Endothelial cell of hepatic sinusoid (primary cell): ENCODE measurements around the gene TPI1.
"Not testable (repeated sequence)": the region's sequence is repeated elsewhere in the genome, so short reads cannot be mapped to it uniquely, and the experiment has no call there.

ENCODE experiments used
- in situ Hi-C: cut with HindIII; loops from 2 replicates; pipeline ENCODE4 v1.10.0; 2017; ENCODE audit warnings: low sequenced_read_pairs

Gene TPI1

DNA sequence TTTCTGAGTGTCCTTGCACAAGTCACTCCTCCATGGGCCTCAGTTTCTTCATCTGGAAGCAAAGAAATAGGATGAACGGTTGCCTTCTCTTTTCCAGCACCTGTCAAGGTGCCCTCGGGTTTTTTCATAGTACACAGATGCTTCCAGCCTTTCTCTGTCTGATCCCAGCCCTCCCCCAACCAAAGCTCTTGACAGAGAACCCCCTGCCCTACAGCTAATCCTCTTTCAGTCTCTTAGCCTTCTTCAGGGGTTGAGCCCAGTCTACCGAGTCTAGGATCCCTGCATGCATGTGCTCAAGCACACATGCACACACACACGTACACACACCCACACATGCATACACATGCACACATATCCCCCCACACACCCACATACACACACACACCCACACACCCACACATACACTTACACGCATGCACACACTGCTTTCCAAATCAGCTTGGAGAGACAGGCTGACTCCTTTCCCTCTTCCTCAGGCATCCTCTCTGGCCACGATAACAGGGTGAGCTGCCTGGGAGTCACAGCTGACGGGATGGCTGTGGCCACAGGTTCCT is 20.9 kb upstream of the TPI1 start:
- in situ Hi-C loops, result no loop called here

DNA sequence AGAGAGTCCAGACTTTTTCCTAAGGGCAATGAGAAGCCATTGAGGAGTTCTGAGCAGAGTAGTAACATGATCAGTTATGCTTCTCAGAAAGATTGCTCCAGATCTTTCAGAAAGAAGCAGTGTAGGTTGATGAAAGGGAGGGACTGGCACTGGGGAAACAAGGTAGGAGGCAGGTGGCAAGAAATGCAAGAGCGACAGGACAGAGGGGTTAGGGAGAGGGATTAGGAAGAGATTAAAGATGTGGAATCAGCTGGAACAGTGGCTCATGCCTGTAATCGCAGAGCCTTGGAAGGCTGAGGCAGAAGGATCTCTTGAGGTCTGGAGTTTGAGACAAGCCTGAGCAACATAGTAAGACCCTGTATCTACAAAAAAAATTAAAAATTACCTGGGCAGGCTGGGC is 19.7 kb upstream of the TPI1 start:
- in situ Hi-C loops, result no loop called here

DNA sequence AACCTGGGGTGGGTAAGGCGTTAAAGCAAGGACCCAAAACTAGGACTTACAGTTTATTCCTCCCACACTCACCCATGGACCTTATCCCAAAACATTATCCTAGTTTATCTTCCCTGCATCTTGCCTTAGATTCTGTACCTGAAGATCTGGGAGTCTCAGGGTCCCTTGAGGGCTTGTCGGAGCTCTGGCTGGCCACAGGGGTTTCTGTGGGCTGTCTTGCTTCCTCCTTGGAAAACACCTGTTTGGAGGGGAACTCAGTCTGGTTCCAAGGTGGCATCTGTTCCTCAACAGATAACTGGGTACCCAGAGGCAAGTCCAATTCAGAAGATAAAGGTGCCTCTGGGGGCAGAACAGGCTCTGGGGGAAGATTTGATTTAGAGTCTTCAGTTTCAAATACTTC is 17.9 kb upstream of the TPI1 start:
- in situ Hi-C loops, result no loop called here

DNA sequence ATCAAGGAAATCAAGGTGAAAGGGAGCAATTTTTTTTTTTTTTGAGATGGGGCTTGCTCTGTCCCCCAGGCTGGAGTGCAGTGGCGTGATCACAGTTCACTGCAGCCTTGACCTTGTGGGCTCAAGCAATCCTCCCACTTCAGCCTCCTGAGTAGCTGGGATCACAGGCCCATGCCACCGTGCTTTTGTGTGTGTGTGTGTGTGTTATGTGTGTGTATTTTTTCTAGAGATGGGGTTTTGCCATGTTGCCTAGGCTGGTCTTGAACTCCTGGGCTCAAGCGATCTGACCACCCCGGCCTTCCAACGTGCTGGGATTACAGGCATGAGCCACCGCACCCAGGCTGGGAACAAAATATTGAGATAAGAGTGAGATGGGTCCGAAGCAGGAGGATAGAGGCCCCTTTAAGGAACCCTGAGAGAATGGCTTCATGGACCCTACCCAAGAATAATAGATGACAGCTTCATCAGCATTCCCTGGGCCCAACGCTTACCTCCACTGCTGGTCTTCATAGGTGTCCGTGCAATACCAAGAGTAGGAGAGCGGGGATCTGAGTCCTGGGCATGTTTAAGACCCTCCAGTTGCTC is 17.3 kb upstream of the TPI1 start:
- in situ Hi-C loops, result no loop called here

DNA sequence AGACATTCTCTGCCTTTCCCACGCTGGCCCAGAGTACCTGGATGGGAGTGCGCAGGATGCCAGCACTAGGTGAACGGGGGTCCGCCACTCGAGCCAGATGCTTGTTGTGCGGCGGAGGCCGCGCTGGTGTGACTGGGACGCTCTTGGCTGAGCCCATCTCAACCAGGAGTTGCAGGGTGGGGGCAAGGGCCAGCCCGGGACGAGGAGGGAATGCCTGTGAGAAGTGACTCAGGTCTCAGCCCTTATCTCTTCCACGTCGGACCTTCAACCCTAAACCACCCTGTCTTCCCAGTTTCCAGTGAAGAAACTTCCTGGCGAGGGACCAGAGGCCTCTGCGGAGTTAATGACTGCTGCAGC is 16.6 kb upstream of the TPI1 start:
- in situ Hi-C loops, result no loop called here

DNA sequence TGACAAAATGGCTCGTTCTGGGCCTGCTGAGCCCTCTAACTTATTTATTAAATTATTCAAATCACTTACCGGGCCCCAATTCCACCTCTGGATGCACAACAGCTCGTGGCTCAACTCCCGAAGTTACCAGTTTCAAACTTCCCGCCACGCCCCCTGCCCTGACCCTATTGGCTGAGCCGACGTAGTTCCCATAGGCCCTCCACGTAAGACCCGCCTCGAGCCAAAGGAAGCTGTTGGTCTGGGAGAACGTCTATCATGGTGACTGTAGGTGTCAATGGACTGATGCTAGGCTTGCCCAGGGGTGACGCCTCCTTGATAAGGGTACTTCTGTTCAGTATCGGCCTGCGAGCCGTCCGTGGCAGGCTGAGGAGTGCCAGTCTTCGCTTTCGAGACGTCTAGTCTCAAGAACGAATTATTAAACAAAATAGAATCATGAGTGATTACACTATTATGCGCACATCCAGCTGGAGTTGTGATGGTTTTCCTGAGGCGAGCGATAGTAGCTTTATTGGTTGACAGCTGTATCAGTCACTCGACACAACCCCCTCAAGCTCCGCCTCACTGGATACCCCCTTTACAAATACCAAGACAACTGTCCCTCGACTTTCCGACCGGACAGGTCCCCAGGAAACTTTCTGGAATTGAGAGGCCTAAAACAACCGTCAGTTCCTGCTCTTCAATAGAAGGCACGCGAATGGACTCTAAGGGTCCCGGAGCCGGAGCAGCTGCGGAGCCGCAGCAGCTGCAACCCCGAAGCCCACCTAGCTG is 16.0 kb upstream of the TPI1 start, which contains the start of gene CDCA3:
TSS of gene CDCA3 (minus strand) at position 134 of the 768 bp plus-strand sequence. CDS start 334 bp downstream, outside the sequence.
- in situ Hi-C loops, result no loop called here

DNA sequence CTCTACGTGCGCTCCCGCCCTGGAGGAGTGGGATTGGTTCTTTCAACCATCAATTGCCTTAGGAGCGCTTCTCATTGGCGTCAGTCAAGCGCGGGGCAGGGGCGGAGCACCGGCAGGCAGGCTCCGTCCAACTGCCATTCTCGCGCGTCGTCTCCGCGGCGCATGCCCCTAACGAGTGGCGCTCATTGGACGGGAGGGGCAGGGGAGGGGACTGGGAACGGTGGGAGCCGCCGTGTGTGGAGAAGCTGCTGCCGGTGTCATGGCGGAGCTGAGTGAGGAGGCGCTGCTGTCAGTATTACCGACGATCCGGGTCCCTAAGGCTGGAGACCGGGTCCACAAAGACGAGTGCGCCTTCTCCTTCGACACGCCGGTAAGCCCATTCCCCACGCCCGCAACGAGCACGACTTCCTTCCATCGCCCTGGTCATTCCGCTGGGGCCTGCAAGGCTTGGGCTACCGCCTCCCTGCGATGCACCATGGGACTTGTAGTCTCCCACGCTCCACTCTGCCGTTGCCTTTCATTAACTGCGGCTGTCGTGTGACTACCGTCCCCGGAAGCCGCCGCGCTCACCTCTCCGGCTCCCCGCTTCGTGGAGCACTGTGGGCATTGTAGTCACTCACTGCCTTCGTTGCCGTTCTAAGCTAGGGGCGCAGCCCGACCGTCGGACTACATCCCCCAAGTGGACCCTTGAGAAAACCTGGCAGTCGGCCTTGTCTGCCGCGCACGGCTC is 15.2 kb upstream of the TPI1 start, which contains the start of gene USP5:
TSS of gene USP5 (plus strand) at position 230 of the 730 bp plus-strand sequence. CDS start at position 260, 30 bp downstream.
- in situ Hi-C loops, result no loop called here

DNA sequence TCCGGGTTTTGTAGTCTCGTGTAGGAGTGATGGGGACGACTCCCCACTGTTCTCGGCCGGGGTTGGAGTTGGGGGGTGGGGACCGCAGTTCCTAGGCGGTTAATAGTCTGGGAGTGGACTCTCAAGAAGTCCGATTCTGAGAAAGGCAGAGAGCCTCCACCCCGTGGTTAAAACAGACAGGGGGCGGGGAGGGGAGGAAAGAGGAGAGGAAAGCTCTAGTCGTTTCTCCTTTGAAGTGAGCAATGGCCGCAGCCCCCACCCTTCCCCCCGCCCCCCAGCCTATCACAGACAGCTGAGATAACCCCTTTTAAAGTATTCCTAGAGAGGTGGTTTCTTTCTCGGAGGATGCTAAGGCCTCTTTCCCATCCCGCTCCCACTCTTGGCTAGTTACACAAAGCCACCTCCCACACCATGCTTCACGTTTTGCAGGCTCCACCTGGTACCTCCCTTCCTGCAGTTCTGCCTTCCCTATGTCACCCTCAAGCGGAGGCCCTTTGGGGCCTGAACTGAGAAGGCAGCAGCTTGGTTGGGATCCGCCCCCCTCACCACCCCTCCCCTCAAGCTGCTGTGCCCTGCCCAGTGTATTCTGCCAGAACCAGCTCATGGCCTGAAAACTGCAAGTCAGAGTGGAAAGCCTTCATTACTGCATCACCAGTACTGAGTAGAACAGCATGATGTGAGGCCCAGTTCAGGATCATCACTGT is 14.5 kb upstream of the TPI1 start:
- in situ Hi-C loops, result no loop called here

DNA sequence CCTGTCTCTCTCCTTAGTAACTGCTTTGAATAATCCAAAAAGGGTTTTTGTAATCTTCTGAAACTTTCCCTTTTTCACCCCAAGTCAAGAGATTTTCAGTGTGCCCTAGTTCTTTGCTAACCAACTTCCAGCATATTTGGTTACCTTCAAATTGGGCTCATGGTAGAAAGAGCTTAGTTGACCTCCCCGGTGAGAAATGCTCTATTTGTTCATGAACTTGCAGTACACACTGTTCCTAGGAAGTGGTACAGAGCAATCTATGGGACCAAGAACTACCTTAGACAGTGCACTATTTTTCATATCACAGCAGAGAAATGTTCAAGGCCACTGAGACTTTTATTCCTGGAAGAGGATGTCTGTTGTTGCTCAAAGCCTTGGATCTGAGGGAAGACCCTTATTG is 13.7 kb upstream of the TPI1 start:
- in situ Hi-C loops, result no loop called here

DNA sequence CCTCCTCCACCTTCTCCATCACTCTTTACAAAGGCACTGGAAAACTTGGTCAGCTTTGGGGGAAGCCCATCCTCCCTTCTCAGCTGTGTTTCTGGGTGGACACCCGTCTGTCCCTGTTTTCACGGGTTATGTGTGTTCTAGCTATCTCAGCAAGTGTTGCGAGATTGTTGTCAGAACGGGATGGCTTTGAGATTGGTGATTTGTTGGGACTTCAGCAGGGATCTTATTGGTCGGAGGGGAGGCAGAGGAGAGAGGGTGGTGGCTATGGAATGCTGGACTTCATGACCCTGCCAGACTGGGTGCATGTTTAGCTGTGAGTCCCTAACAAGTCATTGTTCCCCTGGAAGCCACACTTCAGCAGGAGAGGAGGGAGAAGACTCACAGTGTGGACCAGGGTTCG is 13.3 kb upstream of the TPI1 start:
- in situ Hi-C loops, result no loop called here

DNA sequence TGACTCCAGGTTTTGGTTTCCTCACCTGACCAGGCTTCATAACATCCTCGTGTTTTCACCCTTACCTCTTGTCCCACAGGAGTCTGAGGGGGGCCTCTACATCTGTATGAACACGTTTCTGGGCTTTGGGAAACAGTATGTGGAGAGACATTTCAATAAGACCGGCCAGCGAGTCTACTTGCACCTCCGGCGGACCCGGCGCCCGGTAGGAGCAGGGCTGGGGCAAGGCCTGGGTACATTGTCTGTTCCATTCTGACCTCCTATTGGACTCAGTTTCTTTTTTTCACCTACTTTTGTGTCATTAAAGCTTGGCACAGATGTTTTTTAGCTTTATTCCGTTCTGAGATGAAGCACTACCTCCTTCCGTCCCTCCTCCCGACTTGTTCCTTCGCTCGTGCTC is 12.0 kb upstream of the TPI1 start:
- in situ Hi-C loops, result no loop called here

DNA sequence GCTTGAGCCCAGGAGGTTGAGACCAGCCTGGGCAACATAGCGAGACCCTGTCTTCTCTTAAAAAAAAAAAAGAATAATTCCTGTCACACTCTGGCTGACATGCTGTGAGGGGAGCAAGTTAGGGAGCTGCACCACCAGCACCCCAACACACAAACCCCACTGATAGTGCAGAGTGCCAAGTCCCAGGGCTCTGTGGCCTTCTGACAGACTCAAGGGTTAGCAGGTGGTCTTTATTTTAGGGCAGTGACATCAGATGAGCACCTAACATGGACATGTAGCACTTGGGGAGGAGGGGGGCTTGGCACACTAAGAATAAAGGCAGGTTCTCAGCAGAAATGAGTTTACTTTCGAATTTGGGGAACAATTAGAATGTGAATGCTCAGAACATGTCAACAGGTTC is 8.5 kb upstream of the TPI1 start:
- in situ Hi-C loops, result no loop called here

DNA sequence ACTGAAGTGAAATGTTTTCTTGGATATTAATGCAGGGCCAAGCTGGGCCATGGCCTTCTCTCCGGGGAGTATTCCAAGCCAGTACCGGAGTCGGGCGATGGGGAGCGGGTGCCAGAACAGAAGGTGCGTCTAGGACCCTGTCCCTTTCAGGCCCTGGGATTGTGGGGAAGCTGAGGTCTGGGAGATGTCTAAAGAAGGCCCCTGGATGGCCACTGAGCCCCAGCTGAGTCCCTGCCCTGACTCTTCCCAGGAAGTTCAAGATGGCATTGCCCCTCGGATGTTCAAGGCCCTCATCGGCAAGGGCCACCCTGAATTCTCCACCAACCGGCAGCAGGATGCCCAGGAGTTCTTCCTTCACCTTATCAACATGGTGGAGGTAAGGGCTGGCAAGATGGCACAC is 7.2 kb upstream of the TPI1 start:
- in situ Hi-C loops, result no loop called here

DNA sequence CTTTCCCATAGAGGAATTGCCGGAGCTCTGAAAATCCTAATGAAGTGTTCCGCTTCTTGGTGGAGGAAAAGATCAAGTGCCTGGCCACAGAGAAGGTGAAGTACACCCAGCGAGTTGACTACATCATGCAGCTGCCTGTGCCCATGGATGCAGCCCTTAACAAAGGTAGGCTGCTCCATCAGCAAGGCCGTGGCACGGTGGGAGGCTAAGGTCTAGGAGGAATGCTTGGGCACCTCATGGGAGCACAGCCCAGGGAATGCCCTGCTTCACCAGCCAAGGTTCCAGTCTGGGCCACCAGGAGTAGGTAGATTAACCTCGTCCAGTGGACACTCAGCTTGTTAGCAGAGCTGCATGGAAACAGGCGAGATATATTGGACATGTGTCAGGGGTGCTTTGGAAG is 6.4 kb upstream of the TPI1 start:
- in situ Hi-C loops, result no loop called here

DNA sequence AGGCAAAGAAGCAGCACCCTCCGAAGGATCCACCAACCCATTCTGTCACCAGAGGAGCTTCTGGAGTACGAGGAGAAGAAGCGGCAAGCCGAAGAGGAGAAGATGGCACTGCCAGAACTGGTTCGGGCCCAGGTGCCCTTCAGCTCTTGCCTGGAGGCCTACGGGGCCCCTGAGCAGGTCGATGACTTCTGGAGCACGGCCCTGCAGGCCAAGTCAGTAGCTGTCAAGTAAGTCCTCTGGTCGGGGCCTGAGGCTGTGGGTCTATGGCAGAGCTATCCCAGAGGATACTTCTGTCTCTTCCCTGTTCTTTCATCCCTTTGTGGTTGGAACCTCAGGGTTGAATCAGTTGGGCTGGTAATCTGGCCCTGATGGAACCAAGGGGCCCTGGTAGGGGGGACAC is 5.9 kb upstream of the TPI1 start:
- in situ Hi-C loops, result no loop called here

DNA sequence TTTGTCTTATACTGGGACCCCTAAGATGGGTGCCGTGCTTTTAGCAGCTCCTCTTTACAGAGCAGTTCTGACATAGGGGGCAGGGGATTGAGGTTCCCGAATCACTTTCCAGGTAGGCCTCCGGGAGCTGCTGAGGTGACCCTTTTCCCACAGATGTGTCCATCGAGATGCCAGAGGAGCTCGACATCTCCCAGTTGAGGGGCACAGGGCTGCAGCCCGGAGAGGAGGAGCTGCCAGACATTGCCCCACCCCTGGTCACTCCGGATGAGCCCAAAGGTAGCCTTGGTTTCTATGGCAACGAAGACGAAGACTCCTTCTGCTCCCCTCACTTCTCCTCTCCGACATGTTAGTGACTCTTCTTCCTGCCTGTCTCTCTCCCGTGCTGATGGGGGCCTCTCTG is 4.3 kb upstream of the TPI1 start:
- in situ Hi-C loops, result no loop called here

DNA sequence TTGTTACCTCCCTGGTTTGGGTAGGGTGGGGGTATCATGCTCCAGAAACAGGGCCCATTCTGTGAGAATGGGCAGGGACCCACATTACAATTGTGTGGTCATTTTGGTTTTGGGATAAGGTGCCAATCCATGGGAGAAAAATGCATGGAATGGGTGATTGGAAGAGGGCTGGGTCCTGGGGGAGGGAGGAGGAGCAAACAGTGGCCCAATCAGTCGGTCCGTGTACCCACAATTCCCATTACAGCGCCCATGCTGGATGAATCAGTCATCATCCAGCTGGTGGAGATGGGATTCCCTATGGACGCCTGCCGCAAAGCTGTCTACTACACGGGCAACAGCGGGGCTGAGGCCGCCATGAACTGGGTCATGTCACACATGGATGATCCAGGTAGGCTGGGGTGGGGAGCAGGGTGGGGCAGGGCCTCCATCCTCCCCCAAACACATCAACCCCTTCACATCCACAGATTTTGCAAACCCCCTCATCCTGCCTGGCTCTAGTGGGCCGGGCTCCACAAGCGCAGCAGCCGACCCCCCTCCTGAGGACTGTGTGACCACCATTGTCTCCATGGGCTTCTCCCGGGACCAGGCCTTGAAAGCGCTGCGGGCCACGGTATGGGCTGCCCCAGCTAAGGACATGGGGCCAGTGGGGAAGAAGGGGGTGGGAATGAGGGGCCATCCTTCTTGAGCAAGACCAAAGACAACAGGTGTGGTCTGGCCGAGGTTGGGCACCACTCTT is 3.6 kb upstream of the TPI1 start:
- in situ Hi-C loops, result no loop called here

DNA sequence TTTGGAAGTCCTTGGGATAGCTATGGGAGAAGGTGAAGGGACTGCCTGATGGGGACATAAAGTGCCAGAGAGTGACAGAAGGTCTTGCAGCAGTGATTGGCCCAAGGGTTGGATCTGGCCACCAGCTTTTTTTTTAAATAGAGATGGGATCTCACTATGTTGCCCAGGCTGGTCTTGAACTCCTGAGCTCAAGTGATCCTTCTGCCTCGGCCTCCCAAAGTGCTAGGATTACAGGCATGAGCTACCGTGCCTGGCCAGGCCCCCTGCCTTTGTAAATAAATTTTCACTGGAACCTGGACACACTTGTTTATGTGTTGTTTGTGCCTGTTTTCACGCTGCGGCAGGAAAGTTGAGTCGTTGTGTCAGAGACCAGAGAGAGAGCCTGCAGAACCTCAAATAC is 2.0 kb upstream of the TPI1 start:
- in situ Hi-C loops, result not testable (repeated sequence)

DNA sequence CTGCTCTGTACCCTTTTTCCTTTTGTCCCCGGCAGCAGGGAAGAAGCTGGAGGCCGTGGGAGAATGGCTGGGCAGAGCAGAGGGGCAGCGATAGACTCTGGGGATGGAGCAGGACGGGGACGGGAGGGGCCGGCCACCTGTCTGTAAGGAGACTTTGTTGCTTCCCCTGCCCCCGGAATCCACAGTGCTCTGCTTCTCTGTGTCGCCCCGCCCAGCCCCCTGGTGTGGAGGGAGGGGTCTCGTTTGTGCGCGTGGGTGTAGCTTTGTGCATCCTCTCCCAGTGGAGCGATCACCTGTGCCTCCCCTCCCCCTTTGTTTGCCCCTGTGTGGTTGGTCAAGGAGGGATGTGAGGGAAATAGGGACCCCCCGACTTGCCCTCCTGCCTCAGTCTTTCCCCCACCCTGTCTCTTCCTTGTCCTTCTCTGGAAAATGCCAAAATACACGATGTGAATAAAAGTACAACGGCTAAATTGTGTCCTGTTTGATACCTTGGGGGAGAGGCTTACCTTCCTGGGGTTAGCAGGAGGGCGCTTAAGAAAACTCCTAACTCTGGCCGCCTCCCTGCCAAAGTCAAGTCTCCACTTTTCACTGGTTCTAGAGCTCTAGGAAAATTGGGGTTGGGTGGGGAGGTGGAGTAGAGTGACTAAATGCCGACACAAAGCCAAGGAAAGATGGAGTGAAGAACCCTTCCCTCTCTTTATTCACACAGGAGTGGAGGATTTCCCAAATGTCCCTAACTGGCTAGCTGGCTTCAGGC is 990 bp upstream of the TPI1 start:
- in situ Hi-C loops, result no loop called here

DNA sequence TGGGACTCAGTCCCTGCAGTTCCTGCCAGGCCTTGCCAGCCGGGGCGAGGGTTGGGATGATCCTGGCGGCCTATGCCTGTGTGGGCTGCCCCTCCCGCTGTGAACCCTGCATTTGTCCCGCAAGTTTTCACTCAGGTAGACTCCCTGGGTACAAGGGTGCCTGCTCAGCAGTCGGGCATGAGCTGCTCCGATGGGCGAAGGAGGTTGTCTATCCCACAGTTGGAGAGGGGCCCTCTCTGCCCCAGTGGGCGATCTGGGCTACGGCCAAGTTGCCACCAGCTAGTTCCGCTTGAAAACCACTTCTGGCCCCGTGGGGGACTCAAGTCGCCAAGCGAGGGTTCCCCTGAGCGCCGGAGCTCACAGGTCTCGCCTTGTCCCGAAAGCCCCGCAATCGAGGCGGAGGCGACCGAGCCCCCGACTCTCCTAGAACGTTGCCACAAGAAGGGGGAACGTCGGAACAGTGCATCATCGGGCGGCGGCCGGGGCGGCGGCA is 365 bp upstream of the TPI1 start:
- in situ Hi-C loops, result no loop called here
